Superior temporal gyrus (tissue), 1 donor: ENCODE data around the gene CHRNA10.

Experiments
- DNase-seq: peaks from one replicate; pipeline ENCODE4 v3.0.0-alpha.2; 2016; ENCODE audit errors: extremely low spot score

The CHRNA10 gene

DNA sequence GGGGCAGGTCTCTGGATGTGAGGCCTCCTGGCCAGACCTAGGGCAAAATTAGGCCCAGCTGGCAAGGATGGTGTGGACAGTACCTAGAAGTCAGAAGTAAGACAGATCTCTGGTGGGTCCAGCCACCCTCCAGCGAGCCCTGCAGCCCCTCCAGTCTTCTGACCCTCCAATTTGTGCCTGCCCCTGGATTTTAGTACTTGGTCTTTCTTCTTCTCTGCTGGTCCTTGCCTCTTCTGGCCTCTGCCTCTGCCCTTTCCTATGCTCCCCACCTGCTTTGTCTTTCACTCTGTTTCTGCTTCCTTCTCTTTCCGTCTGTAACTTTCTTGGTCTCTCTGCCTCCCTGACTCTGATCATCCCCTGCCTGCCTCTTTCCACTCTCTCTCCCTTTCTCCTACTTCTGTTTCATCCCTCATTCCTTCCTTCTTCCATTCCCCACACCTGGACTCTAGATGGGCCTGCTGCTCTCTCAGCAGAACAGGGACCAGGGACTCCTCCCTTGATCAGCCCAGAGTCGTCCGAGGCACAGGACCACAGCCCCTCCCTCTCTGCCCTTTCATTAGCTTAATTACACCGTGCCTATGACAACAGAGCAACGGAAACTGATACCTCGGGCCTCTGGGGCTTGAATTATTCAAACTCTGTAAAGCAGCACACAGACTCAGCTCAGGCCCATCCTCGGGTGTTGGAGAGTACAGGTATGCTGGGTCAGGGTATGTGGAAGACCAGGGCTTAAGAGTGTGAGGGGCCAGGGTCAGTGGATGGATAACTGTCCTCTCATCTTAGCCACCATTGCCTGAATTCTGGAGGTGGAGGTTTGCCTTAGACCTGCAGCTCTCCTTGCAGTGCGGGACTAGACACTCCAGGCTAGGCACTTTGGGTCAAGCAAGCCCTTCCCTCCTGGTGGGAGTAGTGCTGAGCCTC is at the start of gene CHRNA10:
CHRNA10 (minus strand) TSS at position 51 of the 921 bp plus-strand sequence. CDS start 72 bp downstream, outside the sequence.
- DNase-seq = no peak

DNA sequence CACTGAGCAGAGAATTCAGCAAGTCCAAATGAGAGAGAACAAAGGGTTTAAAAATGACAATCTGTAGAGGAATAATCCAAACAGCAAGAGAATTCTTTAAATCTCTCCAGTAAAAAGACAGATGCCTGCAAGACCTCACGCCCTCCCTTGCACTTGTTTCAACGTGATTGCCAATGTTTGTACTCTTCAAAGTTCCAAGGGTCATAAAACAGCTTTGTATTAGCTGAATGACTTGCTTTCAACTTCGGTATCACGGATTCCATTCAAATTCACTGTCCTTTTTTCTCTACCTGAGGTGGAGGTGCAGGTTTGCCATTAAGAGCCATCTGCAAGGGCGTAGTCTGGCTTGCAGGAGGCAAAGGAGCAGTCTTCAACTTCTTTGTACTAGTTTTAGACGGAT is 41.1 kb upstream of the CHRNA10 start:
- DNase-seq = no peak

- DNase-seq = no peak
Measured at GRCh38 chr11:3710485-3711259, 39.5 kb upstream of the CHRNA10 start.

GRCh38 chr11:3709977-3710376 is 38.8 kb upstream of the CHRNA10 start:
- no peak for DNase-seq

GRCh38 chr11:3707176-3707575 is 36.0 kb upstream of the CHRNA10 start:
- no peak for DNase-seq

DNA sequence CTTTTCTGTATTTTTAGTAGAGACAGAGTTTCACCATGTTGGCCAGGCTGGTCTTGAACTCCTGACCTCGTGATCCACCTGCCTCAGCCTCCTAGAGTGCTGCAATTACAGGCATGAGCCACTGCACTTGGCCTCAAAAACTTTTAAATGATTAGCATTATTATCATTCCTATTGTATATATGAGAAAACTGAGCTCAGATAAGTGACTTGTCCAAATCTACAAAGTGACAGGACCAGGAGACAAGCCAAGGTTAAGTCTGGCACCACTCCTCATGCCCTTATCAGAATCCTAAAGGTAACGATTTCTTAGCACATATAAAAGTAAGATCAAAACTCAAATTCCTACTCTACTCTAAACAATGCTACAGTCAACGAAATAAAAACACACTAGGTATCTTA is 32.2 kb upstream of the CHRNA10 start:
- no peak for DNase-seq

GRCh38 chr11:3700910-3701309 is 29.7 kb upstream of the CHRNA10 start:
- no peak for DNase-seq

DNA sequence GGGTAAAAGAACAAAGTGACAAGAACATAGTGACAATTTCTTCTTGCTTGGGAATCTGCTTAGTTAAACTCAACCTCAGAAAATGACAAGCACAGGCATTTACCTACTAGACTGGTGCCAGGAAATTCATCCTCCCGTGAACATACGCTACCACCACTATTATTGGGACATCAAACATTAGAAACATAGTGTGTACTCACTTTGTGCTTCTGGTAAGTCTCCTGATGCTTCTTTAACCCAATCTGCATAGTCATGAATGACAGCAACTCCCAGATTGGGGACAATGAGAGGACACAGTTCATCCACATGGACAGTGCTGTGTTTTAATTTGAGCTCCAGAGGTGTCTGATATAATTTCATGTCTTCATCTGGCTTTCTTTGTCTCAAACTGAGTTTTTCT is 29.2 kb upstream of the CHRNA10 start:
- no peak for DNase-seq

DNA sequence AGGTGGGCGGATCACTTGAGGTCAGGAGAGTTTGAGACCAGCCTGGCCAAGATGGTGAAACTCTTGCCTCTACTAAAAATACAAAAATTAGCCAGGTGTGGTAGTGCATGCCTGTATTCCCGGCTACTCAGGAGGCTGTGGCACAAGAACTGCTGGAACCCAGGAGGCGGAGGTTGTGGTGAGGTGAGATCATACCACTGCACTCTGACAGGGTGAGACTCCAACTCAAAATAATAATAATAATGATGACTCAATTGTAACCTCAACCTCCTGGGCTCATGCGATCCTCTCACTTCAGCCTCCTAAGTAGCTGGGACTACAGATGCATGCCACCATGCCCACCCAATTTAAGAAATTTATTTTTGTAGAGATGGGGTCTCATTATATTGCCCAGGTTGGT is 15.6 kb upstream of the CHRNA10 start:
- no peak for DNase-seq

GRCh38 chr11:3685923-3686322 is 14.7 kb upstream of the CHRNA10 start:
- no peak for DNase-seq

DNA sequence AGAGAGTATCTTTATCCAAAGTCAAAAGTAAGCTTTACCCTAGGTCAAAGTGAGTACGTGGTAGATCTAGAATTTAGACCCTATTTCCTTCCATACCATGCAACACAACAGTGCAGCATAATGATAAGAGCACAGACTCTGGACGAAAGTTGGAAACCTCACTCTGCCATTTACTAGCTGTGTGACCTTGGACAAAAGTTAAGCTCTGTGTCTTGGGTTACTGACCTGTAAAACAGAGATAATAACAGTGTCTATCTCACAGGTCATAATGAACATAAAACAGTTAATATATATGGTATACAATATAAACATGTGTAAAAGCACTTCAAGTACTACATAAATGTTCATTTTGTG is 13.6 kb upstream of the CHRNA10 start:
- DNase-seq = no peak

GRCh38 chr11:3684129-3684818 is 13.1 kb upstream of the CHRNA10 start:
- DNase-seq = no peak

DNA sequence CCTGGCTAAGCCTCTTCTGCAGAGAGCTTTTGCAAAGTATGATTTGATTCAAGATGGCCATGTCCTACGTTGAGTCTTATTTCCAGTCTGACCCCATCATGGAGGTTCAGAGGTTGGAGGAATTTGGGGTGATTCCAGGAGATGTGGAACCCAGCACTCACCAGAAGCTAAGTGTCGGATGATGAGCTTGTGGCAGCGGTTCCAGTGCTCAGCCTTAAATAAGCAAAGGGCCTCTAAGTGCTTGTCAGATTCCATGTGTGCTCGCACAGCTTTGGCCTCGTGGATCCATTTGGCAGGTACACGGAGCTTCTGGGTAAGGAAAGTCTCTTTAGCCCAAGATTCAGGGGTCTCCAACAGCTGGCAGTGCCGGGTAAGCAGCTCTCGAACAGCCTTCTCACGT is 11.9 kb upstream of the CHRNA10 start:
- DNase-seq = no peak

DNA sequence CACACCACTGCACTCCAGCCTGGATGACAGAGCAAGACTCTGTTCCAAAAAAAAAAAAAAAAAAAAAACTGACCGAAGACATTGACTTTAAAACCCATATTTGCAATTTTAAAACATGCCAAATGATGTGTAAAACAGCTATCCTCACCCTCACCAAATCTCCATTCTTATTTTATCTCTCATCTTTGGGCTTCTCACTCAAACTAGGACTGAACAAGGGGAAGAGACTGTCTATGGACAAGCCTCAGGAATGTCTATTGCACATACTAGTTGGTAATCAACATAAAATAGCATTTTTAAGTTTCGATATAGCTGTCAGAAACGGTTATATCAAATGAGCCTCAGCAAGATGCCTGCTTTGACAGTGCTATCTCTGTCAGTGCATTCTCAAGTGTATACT is 7.9 kb upstream of the CHRNA10 start:
- DNase-seq = no peak

GRCh38 chr11:3675971-3676370 is 4.8 kb upstream of the CHRNA10 start:
- DNase-seq = no peak

DNA sequence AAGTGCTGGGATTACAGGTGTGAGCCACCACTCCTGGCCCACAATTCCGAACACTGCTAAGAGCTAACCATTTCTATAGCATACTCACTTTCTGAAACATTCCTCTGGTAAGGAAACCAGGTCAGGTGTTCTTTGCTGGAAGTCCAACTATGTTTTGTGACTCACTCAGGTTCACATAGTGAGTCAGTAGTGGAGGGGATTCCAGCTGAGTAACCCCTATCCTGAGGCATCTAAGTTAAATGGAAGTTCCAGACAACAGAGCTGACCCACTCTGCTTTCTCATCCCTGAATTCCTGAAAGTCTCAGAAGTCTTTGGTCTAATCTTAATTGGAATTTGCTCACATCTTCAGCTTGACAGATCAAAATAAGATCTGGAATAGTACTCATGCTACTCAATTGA is 3.0 kb upstream of the CHRNA10 start:
- DNase-seq = no peak

- no peak for DNase-seq
Measured at GRCh38 chr11:3669742-3670183, 1.4 kb downstream of the CHRNA10 start.

- DNase-seq = no peak
Measured at GRCh38 chr11:3669128-3669527, 2.1 kb downstream of the CHRNA10 start.

- no peak for DNase-seq
Measured at GRCh38 chr11:3667149-3668035, 3.8 kb downstream of the CHRNA10 start.

GRCh38 chr11:3666023-3666530 is 5.1 kb downstream of the CHRNA10 start:
- no peak for DNase-seq
